Naive thymus-derived CD4-positive, alpha-beta T cell (primary cell): Measurements from ENCODE around the gene CDC20B. TPM values are rescaled to one million over a fixed set of nuclear protein-coding genes. Genes with fewer than 3 reads are reported as not detected.
"Not testable (repeated sequence)": the region's sequence is repeated elsewhere in the genome, so short reads cannot be mapped to it uniquely, and the experiment has no call there.

ENCODE experiments used
- ATAC-seq: fragments of 150-1000 bp; cut with Tn5 transposase; 2 replicates; pipeline ENCODE4 v1.10.0; 2021; ENCODE audit warnings: mild to moderate bottlenecking, moderate library complexity
- CTCF ChIA-PET: fragments of 350-600 bp; sonication (Branson Sonifier 250); formaldehyde crosslinking; loops from one replicate; lab custom pipeline; 2021; ENCODE audit warnings: antibody characterized with exemption; lab: Charles Lee
- POLR2A ChIA-PET: fragments of 350-600 bp; sonication (Branson Sonifier 250); formaldehyde crosslinking; loops from one replicate; lab custom pipeline; 2021; ENCODE audit warnings: antibody characterized with exemption, inconsistent platforms; lab: Charles Lee
- DNase-seq, 9 donors: peaks; one replicate each; pipeline versions ENCODE4 v3.0.0 to v3.0.0-alpha.2; 2020 to 2022; ENCODE audit warnings: mixed read lengths in 1 of 9
- H3K27ac ChIP-seq: one replicate; pipeline ENCODE4 v1.7.0; 2013; ENCODE audit warnings: mild to moderate bottlenecking, low read depth, low read length, moderate library complexity
- H3K27me3 ChIP-seq, 2 donors: one replicate each; pipeline ENCODE4 v1.7.0; 2013; ENCODE audit warnings: low read length in 2 of 2, mild to moderate bottlenecking in 2 of 2, moderate library complexity in 2 of 2; ENCODE audit not compliant: control insufficient read depth in 2 of 2, insufficient read depth in 2 of 2
- H3K36me3 ChIP-seq, 3 experiments: 1 replicate in 2 of 3; 2 replicates in 1 of 3; pipeline ENCODE4 v1.7.0; 2013; ENCODE audit warnings: low read length in 3 of 3, mild to moderate bottlenecking in 3 of 3, moderate library complexity in 1 of 3; ENCODE audit not compliant: insufficient read depth in 3 of 3, control insufficient read depth in 2 of 3
- H3K4me1 ChIP-seq, 2 donors: one replicate each; pipeline ENCODE4 v1.7.0; 2013; ENCODE audit warnings: low read length in 2 of 2, mild to moderate bottlenecking in 2 of 2, moderate library complexity in 1 of 2; ENCODE audit not compliant: control insufficient read depth in 2 of 2, insufficient read depth in 2 of 2
- H3K4me3 ChIP-seq: 2 replicates; pipeline ENCODE4 v1.7.0; 2013; ENCODE audit warnings: mild to moderate bottlenecking, low read length
- H3K9me3 ChIP-seq, 3 experiments: 1 replicate in 2 of 3; 2 replicates in 1 of 3; pipeline ENCODE4 v1.7.0; 2013; ENCODE audit warnings: low read length in 3 of 3; ENCODE audit not compliant: control insufficient read depth in 2 of 3
- H3K27ac Mint-ChIP-seq, 9 donors: one replicate each; pipeline ENCODE4 v1.8.0; 2020 to 2022; ENCODE audit warnings: mixed read lengths in 9 of 9, mild to moderate bottlenecking in 8 of 9, moderate library complexity in 5 of 9, inconsistent platforms in 2 of 9
- H3K27me3 Mint-ChIP-seq, 5 donors: one replicate each; pipeline ENCODE4 v1.8.0; 2021 to 2022; ENCODE audit warnings: mixed read lengths in 5 of 5, mild to moderate bottlenecking in 1 of 5
- H3K36me3 Mint-ChIP-seq, 5 donors: one replicate each; pipeline ENCODE4 v1.8.0; 2020 to 2022; ENCODE audit warnings: mixed read lengths in 5 of 5, mild to moderate bottlenecking in 3 of 5, inconsistent platforms in 1 of 5
- H3K4me1 Mint-ChIP-seq, 7 donors: one replicate each; pipeline ENCODE4 v1.8.0; 2020 to 2022; ENCODE audit warnings: mixed read lengths in 7 of 7, mild to moderate bottlenecking in 3 of 7, inconsistent platforms in 1 of 7
- H3K4me3 Mint-ChIP-seq, 10 donors: one replicate each; pipeline ENCODE4 v1.8.0; 2020 to 2022; ENCODE audit warnings: mild to moderate bottlenecking in 10 of 10, mixed read lengths in 10 of 10, moderate library complexity in 6 of 10, inconsistent platforms in 2 of 10
- H3K9me3 Mint-ChIP-seq, 11 donors: one replicate each; pipeline ENCODE4 v1.8.0; 2020 to 2022; ENCODE audit warnings: mixed read lengths in 11 of 11, mild to moderate bottlenecking in 4 of 11, inconsistent platforms in 1 of 11, moderate library complexity in 1 of 11
- intact Hi-C, 2 donors: fragments of 100-400 bp; cut with micrococcal nuclease; formaldehyde crosslinking; loops; one replicate each; pipeline ENCODE4 v1.15.1; 2023
- polyA plus RNA-seq, 2 donors: library from polyadenylated mRNA; unstranded; fragments of 300-500 nt; fragmentation: Illumina TruSeq; gene quantifications; one replicate each; pipeline ENCODE4 v1.2.3, GENCODE V29; 2021
- total RNA-seq, 6 experiments: library from RNA in 5 of 6; stranded (reverse) in 5 of 6; gene quantifications; 1 replicate in 5 of 6; 2 replicates in 1 of 6; pipeline ENCODE4 v1.2.3 and lab custom pipeline; 2021 to 2026

The CDC20B gene
- total and polyA plus RNA-seq, 7 experiments from 2014 or later: 0.44 TPM; not detected in 6

DNA sequence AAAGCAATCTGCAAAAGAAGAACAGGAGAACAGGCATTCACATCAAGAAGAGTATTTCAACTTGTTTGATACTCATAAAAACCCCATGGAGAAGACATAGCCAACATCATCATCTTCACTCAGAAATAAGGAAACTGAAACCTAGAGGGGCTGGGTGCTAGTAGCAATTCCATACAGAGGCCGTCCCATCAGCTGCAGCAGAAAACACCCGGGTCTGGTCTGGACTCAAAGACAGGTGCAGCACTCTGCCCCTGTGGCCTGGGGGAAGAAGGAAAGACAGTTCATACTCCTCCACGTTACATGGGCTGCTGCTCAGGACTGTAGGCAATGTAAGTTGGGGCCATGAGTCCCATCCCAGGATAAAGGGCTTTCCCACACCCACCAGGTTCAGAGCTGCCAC is 58.9 kb downstream of the CDC20B start:
- H3K4me1 Mint-ChIP-seq: peaks cover 12 to 37% (median 19%) of the 10 kb centered on the region in 7 donors
- ChIA-PET CTCF (interaction anchor here (1.1 to 1.4 kb wide), 2 partner anchors 9 to 170 kb away, joined by 4 read pairs; no protein-coding TSS in a partner anchor), POLR2A (interaction anchor here (0.7 kb wide), 1 partner anchor 538 kb away, joined by 3 read pairs; no protein-coding TSS in a partner anchor)
- no peak overlapping the region for H3K27ac ChIP-seq
- H3K36me3 Mint-ChIP-seq: peaks cover 0 to 47% (median 0%) of the 10 kb centered on the region in 5 donors
- intact Hi-C loops: no loop called here
- peak overlapping the region in 3 of 9 donors; percentile 4 to 41 (median 5) for H3K27ac Mint-ChIP-seq
- H3K9me3 ChIP-seq: no peaks in the 10 kb centered on the region
- H3K27me3 ChIP-seq: no peaks in the 10 kb centered on the region
- H3K4me3 ChIP-seq: no peak overlapping the region
- H3K36me3 ChIP-seq: peaks cover 0 to 17% (median 0%) of the 10 kb centered on the region in 3 experiments
- ATAC-seq (no peak), DNase-seq (no peak)
- H3K9me3 Mint-ChIP-seq: no peaks in the 10 kb centered on the region
- H3K4me1 ChIP-seq: peaks cover 0 to 4% of the 10 kb centered on the region in 2 donors
- peaks cover 0 to 5% (median 0%) of the 10 kb centered on the region in 5 donors for H3K27me3 Mint-ChIP-seq
- H3K4me3 Mint-ChIP-seq: no peak overlapping the region

DNA sequence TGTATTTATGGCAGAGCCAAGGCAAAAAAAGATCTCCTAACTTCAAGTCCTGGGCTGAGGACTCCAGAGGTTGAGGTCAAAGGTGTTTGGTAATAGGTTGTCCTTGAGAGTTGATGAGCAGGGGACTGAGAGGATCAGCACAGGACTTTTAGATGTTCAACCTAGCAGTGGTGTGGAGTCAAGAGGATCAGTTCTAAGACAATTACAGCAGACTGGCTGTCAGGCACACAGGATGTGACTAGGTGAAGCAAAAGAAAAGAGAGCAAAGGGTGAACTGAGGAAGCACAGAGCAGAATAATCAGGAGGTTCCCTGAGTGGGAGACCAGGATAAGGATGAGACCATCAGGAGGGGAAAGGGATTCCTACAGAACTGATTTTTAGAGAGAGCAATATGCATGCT is 59.6 kb downstream of the CDC20B start:
- H3K27ac Mint-ChIP-seq: peak overlapping the region in 5 of 9 donors; percentile 4 to 59 (median 9)
- intact Hi-C loops: loop anchor here in 1 of 2 donors (1.0 kb wide), 1 partner anchor 9 kb away; no protein-coding TSS in a partner anchor
- Histone ChIP-seq H3K36me3 (peaks cover 0 to 24% (median 0%) of the 10 kb centered on the region in 3 experiments), H3K4me1 (peaks cover 0 to 11% of the 10 kb centered on the region in 2 donors), H3K27me3 (no peaks in the 10 kb centered on the region), H3K9me3 (no peaks in the 10 kb centered on the region), H3K27ac (no peak overlapping the region), H3K4me3 (no peak overlapping the region)
- no peaks in the 10 kb centered on the region for H3K9me3 Mint-ChIP-seq
- ATAC-seq (peak; percentile 38), DNase-seq (no peak)
- H3K4me1 Mint-ChIP-seq: peaks cover 13 to 42% (median 19%) of the 10 kb centered on the region in 7 donors
- H3K4me3 Mint-ChIP-seq: peak overlapping the region in 5 of 10 donors; percentile 0 to 32 (median 1)
- ChIA-PET POLR2A (interaction anchor here (0.7 to 1.9 kb wide), 3 partner anchors 9 to 537 kb away, joined by 3 to 4 read pairs (median 3); no protein-coding TSS in a partner anchor), CTCF (interaction anchor here (0.6 to 1.4 kb wide), 3 partner anchors 9 to 169 kb away, joined by 3 to 4 read pairs (median 4); no protein-coding TSS in a partner anchor)
- peaks cover 0 to 5% (median 0%) of the 10 kb centered on the region in 5 donors for H3K27me3 Mint-ChIP-seq
- peaks cover 0 to 51% (median 0%) of the 10 kb centered on the region in 5 donors for H3K36me3 Mint-ChIP-seq

DNA sequence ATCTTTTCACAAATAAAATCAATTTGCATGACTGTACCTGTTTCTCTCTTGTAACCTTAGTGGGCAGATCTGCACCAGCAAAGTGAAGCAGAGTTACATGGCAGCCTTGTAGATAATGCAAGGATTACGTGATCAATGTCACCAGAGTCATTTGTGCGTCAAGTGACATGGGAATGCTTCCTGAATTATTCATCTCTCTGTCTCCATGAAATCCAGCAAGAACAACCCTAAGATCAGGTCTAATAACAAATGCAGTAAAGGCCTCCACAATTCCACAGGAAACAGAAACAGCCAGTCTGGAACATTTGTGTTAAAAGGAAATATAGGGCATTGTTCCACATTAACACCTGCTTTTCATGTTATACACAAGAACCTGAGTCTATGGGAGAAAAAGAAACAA is 62.8 kb downstream of the CDC20B start:
- H3K36me3 Mint-ChIP-seq: peaks cover 0 to 73% (median 0%) of the 10 kb centered on the region in 5 donors
- DNase-seq (no peak), ATAC-seq (no peak)
- peak overlapping the region in 1 of 9 donors; percentile 13 for H3K27ac Mint-ChIP-seq
- POLR2A ChIA-PET: no interaction called here
- Histone ChIP-seq H3K9me3 (no peaks in the 10 kb centered on the region), H3K27ac (no peak overlapping the region), H3K27me3 (no peaks in the 10 kb centered on the region), H3K4me1 (peaks cover 1 to 31% of the 10 kb centered on the region in 2 donors), H3K4me3 (no peak overlapping the region), H3K36me3 (peaks cover 0 to 28% (median 0%) of the 10 kb centered on the region in 3 experiments)
- peaks cover 0 to 9% (median 0%) of the 10 kb centered on the region in 5 donors for H3K27me3 Mint-ChIP-seq
- intact Hi-C loops: no loop called here
- CTCF ChIA-PET: no interaction called here
- peaks cover 0 to 6% (median 0%) of the 10 kb centered on the region in 11 donors for H3K9me3 Mint-ChIP-seq
- peaks cover 15 to 64% (median 26%) of the 10 kb centered on the region in 7 donors for H3K4me1 Mint-ChIP-seq
- no peak overlapping the region for H3K4me3 Mint-ChIP-seq

DNA sequence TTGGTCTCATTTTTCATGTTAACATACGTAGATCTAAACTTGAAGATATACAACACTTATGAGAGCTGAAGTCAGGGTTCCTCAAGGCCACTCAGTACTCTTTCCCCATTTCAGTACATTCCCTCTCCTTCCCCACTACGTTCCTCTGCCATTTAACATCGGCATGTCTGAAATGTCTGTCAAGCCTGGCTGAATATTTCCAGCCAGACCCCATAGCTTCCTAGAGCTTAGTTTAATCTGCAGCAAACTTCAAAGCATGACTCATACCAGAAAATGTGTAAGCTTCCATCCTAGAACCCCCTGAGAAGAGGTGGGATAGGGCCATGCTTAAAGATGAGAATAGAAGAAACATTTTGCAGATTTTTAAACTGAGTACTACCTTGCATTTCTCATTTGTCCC is 64.3 kb downstream of the CDC20B start:
- Mint-ChIP-seq H3K9me3 (peaks cover 0 to 6% (median 0%) of the 10 kb centered on the region in 11 donors), H3K4me1 (peaks cover 27 to 69% (median 38%) of the 10 kb centered on the region in 7 donors), H3K4me3 (peak overlapping the region in 1 of 10 donors; percentile 58), H3K27ac (peak overlapping the region in 1 of 9 donors; percentile 34), H3K27me3 (peaks cover 0 to 9% (median 0%) of the 10 kb centered on the region in 5 donors), H3K36me3 (peaks cover 0 to 79% (median 0%) of the 10 kb centered on the region in 5 donors)
- DNase-seq (no peak), ATAC-seq (no peak)
- H3K27me3 ChIP-seq: no peaks in the 10 kb centered on the region
- no peak overlapping the region for H3K27ac ChIP-seq
- peaks cover 0 to 28% (median 0%) of the 10 kb centered on the region in 3 experiments for H3K36me3 ChIP-seq
- ChIA-PET CTCF (interaction anchor here (1.7 kb wide), 1 partner anchor 165 kb away, joined by 7 read pairs; no protein-coding TSS in a partner anchor), POLR2A (no interaction called here)
- no peak overlapping the region for H3K4me3 ChIP-seq
- intact Hi-C loops: loop anchor here in 1 of 2 donors (10.0 kb wide), 2 partner anchors 494 to 656 kb away; no protein-coding TSS in a partner anchor
- peaks cover 17 to 32% of the 10 kb centered on the region in 2 donors for H3K4me1 ChIP-seq
- H3K9me3 ChIP-seq: no peaks in the 10 kb centered on the region

DNA sequence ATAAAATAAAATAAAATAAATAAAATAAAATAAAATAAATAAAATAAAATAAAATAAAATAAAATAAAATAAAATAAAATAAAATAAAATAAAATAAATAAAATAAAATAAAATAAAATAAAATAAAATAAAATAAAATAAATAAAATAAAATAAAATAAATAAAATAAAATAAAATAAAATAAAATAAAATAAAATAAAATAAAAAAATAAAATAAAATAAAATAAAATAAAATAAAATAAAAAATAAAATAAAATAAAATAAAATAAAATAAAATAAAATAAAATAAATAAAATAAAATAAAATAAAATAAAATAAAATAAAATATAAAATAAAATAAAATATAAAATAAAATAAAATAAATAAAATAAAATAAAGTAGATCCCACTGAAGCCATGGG is 67.0 kb downstream of the CDC20B start:
- not testable (repeated sequence) for H3K27ac Mint-ChIP-seq, H3K27me3 Mint-ChIP-seq, ATAC-seq, H3K9me3 Mint-ChIP-seq, H3K27me3 ChIP-seq, H3K27ac ChIP-seq, DNase-seq, H3K4me3 ChIP-seq, H3K9me3 ChIP-seq
- intact Hi-C loops: loop anchor here (2.0 to 10.0 kb wide), 3 partner anchors 199 to 659 kb away; no protein-coding TSS in a partner anchor
- Mint-ChIP-seq H3K4me3 (peak overlapping the region in 1 of 10 donors; percentile 73), H3K36me3 (peaks cover 0 to 67% (median 0%) of the 10 kb centered on the region in 5 donors), H3K4me1 (peaks cover 33 to 69% (median 50%) of the 10 kb centered on the region in 7 donors)
- ChIA-PET POLR2A (interaction anchor here (1.6 kb wide), 1 partner anchor 32 kb away, joined by 4 read pairs; no protein-coding TSS in a partner anchor), CTCF (interaction anchor here (1.3 to 1.4 kb wide), 2 partner anchors 41 to 54 kb away, joined by 3 read pairs; partner anchors contain the start of gene GPX8)
- peaks cover 40 to 50% of the 10 kb centered on the region in 2 donors for H3K4me1 ChIP-seq
- H3K36me3 ChIP-seq: peaks cover 0 to 20% (median 0%) of the 10 kb centered on the region in 3 experiments

DNA sequence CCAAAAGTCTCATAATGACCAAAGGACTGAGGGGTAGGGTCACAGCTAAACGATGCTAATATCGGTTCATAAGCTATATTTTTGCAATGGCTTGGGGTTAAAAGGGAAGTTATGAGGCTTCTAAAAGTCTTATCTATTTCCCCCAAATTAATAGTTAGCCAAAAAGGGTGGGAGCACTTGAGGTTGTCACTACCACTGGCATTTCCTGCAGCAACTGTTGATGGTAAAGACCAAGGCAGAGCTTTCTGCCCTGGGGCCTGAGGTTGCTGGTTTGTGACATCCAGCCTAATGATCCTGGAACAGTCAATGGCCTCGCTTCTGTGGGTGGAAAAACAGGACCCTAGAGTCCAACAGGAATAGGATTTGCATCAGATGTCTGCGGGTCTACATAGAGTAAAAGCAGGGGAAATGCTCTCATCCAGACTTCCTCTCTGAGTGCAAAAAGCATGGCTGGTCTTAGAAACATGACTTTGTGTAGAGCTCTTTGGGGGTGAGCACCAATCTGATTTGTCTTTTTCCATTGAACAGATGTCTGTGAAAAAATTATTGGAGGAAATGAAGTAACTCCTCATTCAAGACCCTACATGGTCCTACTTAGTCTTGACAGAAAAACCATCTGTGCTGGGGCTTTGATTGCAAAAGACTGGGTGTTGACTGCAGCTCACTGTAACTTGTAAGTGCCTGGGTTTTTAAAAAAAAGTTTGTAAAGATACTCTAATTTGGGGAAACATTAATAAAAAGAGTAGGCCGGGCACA is 67.9 kb downstream of the CDC20B start:
- intact Hi-C loops: loop anchor here (1.0 to 10.0 kb wide), 8 partner anchors 8 to 660 kb away; partner anchors contain the start of genes ESM1 (in 1 of the 2) and SNX18 (in 1 of the 2)
- ChIA-PET POLR2A (interaction anchor here (1.2 to 1.6 kb wide), 2 partner anchors 31 to 161 kb away, joined by 3 to 4 read pairs; no protein-coding TSS in a partner anchor), CTCF (interaction anchor here (0.7 to 4.6 kb wide), 11 partner anchors 9 to 198 kb away, joined by 3 to 32 read pairs (median 3); partner anchors contain the start of gene GPX8)
- H3K27me3 Mint-ChIP-seq: peaks cover 0 to 7% (median 0%) of the 10 kb centered on the region in 5 donors
- no peak for ATAC-seq
- peak overlapping the region in 7 of 10 donors; percentile 29 to 93 (median 70) for H3K4me3 Mint-ChIP-seq
- peaks cover 37 to 72% (median 59%) of the 10 kb centered on the region in 7 donors for H3K4me1 Mint-ChIP-seq
- peaks cover 0 to 68% (median 0%) of the 10 kb centered on the region in 5 donors for H3K36me3 Mint-ChIP-seq
- H3K9me3 Mint-ChIP-seq: peaks cover 0 to 16% (median 0%) of the 10 kb centered on the region in 11 donors
- Histone ChIP-seq H3K27ac (no peak overlapping the region), H3K4me3 (peak overlapping the region; percentile 66), H3K36me3 (peaks cover 0 to 15% (median 0%) of the 10 kb centered on the region in 3 experiments), H3K9me3 (no peaks in the 10 kb centered on the region), H3K4me1 (peaks cover 41 to 51% of the 10 kb centered on the region in 2 donors), H3K27me3 (no peaks in the 10 kb centered on the region)
- peak overlapping the region in 2 of 9 donors; percentile 2 to 83 for H3K27ac Mint-ChIP-seq
- no peak for DNase-seq
